ENCODE measurements around the gene SPNS2.

GRCh38 chr17:4560421-4560820, 61.7 kb downstream of the SPNS2 start, which contains the start of gene GGT6:
- TF ChIP-seq CTCF (IDR thresholded peaks at IDR 0.05 in 2 of 3, conservative IDR thresholded peaks at IDR 0.05 in 1 of 3; ENCODE audit: borderline replicate concordance in 1 of 3, insufficient read depth in 1 of 3, low read depth in 2 of 3, low read length in 2 of 3) (no peak), MAX (IDR thresholded peaks at IDR 0.05) (no peak), EZH2 (IDR thresholded peaks at IDR 0.05) (no peak)

Data from HCT116 (cell line).